A549 treated with CORT108297 at 1 μM for 4 hours (cell line): ENCODE results near the gene C1orf198. TPM values are rescaled to one million over a fixed set of nuclear protein-coding genes. Genes with fewer than 3 reads are reported as not detected.

Experiments used
- total RNA-seq: library from RNA; stranded (reverse); fragments of 200-300 nt; extraction: Qiagen RNA extraction; gene quantifications from 5 replicates; pipeline ENCODE4 v1.2.3, GENCODE V29; 2022

C1orf198 gene
- total RNA-seq, result 15.1 to 18.9 TPM (median 18.0 TPM) in 5 replicates

GRCh38 chr1:230867903-230868735 lies at the start of gene C1orf198:
C1orf198 (minus strand) TSS chr1:230868521; CDS start chr1:230868512, 9 bp downstream.

Other genes starting within 250 kb of the C1orf198 start
- 18.3 to 22.7 TPM (median 19.6 TPM) in 5 replicates for gene COG2, start 226.0 kb downstream of the C1orf198 start, total RNA-seq
- gene AGT, start 154.4 kb downstream of the C1orf198 start, total RNA-seq, result 0.06 to 0.17 TPM (median 0.09 TPM) in 4 of 5 replicates, not detected in the other
- not detected in 5 replicates for gene CAPN9, start 121.1 kb downstream of the C1orf198 start, total RNA-seq
- gene TTC13, start 110.3 kb upstream of the C1orf198 start, total RNA-seq, result 8.7 to 12.4 TPM (median 9.4 TPM) in 5 replicates
- 24.1 to 26.8 TPM (median 24.8 TPM) in 5 replicates for gene ARV1, start 110.6 kb upstream of the C1orf198 start, total RNA-seq
- gene FAM89A, start 171.7 kb upstream of the C1orf198 start, total RNA-seq, result 11.8 to 19.3 TPM (median 16.5 TPM) in 5 replicates